HG02798 (cell line): ENCODE results near the gene LSM10.
A peak's percentile ranks its signal among the peaks of the same experiment; 100 is the strongest.

ENCODE experiments used
- ATAC-seq: cut with Tn5 transposase; IDR thresholded peaks from one replicate; pipeline ENCODE4 v1.9.1; 2021; ENCODE audit warnings: mild to moderate bottlenecking; ENCODE audit not compliant: unreplicated experiment, poor library complexity

Gene LSM10

DNA sequence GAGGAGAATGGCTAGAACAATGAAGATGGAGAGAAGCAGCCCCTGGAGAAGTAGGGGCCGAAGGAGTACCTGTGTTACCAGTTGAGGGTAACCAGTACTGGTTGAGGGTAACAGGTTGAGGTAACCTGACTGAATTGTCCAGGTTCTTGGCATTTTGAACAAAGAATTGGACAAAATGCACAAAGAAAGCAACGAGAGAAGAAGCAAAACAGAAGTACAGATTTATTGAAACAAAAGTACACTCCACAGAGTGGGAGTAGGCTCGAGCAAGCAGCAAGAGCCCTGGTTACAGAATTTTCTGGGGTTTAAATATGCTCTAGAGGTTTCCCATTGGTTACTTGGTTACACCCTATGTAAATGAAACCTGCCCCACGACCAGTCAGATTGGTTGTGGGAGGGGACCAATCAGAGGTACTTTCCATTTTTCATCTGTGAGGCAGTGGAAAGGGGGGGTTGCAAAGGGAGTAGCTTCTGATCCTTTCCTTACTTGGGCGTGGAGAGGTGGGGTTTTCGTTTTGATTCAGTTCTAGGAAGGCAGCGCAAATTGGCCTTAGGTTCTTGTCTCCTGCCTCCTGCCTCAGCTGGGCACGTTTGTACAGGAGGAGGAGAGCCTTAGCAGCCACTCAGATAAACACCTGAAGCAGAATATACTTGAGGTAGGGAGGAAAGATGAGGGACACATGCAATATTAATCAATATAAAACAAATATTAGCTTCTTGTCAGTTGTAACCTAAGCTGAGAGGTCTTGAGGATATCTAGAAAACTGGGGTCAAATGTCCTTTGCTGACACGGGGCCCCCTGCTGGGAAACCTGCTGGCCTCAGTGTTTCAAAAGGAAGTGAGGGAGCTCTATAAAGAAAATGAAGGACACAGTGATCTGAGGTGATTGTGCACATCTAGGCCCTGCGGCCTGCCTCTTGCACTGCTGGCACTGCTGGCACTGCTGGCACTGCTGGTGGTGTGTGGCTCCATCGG, 14.3 kb upstream of the LSM10 start:
- no peak for ATAC-seq

DNA sequence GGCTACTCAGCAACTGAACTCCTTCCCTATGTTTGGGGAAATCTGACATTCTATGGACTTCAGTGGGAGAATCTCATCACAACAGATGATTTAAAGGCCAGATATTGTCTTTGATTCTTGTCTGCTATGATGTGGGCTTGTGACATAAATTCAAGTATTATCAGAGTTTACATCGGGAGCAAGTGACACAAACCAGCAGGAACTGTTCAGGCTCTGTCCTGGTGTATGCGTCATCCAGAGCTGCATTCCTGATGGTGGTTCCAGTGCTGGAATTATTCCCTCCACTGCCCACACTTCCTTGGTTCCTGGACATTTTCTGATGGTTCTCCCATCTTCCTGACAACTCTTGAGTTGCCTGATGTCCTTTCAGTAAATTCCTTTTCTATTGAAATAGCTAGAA, 10.8 kb upstream of the LSM10 start:
- no peak for ATAC-seq

DNA sequence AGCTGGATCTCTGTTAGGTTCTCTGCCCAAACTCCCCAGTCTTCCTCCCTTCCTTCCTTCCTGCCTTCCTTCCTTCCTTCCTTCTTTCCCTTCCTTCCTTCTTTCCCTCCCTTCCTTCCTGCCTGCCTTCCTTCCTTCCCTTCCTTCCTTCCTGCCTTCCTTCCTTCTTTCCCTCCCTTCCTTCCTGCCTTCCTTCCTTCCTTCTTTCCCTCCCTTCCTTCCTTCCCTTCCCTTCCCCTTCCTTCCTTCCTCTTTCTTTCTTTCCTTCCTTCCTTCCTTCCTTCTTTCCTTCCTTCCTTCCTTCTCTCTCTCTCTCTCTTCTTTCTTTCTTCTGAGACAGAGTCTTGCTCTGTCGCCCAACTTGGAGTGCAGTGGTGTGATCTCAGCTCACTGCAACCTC, 8.7 kb upstream of the LSM10 start:
- no peak for ATAC-seq

DNA sequence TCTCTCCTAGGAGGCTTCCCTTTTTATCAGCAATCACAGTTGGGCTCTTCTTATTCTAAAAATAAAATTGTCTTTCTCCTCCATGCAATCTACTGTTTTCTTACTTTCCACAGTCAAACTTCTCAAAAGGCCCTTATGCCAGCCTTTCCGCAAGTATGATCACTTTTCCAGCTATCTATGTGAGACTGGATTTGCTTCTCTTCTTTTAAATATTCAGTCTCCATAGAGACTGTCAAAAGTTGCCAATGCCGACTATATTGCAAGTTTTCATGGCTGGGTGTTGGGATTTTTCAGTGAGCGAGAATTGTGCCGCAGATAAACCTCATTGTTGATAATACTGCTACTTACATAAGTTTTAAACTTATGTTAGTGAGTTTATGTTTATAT, 4.8 kb upstream of the LSM10 start:
- ATAC-seq: no peak

DNA sequence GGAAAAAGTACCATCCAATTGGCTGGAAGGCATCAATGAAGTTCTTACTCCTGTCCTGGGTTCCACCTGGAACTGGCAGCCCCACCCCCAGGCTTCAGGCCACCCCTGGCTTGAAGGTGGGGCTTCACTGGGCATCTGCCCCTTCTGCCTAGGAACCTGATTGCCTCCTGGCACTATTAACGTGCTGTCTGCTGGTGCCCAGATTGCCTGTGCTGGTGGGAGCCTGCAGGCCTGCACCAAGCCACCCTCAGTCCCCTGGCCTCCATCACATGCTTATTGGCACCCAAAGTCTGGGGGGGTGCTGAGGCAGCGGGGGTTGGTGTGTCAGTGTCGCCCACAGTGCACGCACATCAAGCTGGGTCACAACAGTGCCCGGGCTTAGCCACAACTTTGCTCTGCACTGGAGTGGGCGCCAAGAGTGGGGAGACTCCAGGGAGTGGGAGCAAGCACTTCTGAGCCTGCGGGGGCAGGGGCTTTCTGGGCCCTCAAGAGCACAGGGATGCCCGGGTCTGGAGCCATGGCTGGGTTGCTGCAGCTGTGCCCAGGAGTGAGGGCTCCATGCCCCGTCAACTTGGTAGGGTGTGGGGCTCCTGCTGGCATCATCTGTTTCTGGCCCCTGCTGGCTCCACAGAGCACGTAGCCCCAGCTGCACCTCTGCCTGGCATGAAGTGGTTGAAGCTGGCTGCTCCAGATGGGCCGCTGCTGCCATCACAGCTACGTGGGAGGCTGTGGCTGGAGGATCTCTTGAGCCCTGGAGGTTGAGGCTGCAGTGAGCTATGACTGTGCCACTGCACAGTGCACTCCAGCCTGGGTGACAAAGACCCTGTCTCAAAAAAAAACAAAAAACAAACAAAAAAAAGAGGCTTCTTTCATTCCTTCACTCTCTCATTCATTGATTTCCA, 4.1 kb upstream of the LSM10 start:
- peak; percentile 1 for ATAC-seq

DNA sequence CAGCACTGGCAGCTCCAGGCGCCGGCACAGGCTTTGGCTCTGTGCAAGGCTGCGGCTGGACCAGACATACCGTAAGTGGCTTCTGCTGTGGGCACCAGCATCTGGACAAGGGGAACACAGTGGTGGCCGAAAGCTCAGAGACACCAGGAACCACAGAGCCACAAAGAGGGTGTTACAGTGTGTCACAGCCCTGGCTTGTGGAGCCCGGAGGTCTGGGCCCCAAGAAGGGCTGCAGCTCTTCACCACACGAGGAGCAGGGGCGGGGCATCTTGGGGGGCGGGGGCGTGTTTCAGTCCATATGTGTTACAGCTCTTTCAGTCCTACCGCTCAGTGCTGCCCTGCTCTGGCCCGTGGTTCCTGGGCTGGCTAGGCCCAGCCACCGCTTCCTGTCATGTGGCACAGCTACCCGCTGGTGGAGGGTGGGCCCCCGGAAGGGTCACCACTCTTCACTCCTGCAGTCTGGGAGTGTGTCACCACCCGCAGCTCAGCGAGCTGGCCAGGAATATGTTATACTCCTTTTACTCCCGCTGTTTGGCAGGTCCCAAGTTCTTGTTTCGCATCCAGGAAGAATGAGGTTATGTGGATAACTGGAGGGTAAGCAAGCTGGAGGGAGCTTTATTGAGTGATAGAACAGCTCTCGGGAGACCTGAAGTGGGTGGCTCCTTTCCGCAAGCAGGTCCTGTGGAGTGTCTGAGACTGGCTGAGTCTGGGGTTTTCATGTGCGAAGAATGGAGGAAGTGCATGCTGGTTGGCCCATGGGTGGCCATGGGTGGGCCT, 3.3 kb upstream of the LSM10 start:
- peak; percentile 77 for ATAC-seq

DNA sequence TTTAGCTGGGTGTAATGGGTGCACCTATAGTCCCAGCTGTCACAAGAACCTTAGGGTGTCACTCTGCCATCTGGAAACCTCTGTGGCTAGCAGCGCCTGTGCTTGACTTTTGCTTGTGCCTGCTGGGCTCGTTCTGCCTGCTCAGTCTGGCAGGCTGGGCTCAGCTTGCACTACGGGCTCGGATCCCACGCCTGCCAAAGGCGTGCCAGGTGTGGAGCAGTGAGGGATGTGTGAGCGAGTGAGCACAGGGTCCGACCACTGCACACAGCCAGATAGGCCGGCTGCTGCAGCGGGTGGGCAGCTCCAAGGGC, 2.8 kb upstream of the LSM10 start:
- ATAC-seq: no peak

DNA sequence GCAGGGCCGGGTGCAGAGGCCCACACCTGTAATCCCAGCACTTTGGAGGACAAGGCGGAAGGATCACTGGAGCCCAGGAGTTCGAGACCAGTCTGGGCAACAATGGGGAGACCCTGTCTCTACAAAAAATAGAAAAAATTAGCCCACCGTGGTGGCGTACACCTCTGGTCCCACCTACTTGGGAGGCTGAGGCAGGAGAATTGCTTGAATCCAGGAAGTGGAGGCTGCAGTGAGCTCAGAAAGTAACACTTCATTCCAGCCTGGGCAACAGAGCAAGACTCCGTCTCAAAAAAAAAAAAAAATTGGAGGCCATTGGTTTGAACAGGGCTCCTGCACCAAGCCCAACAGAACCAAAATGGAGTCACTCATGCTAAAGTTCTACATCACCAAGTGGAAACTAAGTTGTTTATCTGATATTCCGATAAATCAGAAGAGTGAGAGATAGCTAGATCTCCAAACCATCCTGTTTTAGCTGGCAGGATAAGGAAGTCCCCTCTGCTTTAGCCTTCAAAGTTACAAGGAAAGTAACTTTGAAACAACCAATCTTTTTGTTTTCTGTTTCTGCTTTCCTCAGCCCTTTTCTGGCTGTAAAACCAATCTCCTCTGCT, 766 bp upstream of the LSM10 start:
- no peak for ATAC-seq

DNA sequence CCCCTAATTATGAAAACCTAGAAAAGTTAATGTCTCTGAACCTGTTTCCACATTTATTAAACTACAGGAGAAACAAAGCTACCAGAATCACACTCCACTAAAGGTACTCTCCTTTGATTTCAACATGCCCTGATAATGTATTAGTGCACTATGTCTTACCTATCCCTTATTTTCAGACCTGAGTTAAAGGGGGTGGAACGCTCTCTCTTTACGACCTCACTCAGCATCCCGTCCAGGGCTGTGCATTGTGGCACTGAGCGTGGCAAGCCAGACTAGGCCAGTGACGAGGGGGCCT, 678 bp downstream of the LSM10 start:
- ATAC-seq: peak; percentile 13

DNA sequence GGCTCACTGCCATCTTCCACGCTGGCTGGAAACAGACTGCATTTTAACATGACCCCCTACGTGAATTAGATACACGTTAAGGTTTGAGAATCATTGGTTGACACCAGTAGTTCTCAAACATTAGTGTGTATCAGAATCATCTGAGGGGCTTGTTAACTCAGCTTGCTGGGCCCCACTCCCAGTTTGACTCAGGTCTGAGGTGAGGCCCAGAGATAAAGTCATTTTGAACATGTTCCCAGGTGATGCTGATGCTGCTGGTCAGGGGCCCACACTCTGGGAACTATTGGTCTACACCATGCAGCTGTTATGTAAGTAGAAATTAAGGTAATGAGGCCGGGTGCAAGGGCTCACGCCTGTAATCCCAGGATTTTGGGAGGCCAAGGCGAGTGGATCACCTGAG, 1.3 kb downstream of the LSM10 start:
- ATAC-seq: no peak

DNA sequence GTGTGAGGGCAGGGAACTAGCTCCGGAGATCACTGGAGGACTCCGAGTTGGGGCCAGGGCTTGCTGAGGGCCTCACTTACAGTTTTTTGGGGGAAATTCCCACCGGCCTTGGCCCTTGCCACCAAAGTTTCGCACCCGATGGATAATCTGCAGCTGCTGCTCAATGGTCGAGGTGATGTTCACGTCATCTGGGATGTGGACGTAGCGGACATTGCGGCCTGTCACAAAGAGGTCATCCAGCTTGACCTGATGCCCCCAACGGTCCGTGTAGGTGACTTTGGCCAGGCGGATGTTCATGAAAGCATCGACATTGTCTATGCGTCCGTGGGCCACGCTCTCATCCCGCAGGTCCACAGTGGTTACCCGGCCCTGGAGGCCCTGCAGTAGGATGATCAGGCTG, 4.0 kb downstream of the LSM10 start:
- no peak for ATAC-seq

DNA sequence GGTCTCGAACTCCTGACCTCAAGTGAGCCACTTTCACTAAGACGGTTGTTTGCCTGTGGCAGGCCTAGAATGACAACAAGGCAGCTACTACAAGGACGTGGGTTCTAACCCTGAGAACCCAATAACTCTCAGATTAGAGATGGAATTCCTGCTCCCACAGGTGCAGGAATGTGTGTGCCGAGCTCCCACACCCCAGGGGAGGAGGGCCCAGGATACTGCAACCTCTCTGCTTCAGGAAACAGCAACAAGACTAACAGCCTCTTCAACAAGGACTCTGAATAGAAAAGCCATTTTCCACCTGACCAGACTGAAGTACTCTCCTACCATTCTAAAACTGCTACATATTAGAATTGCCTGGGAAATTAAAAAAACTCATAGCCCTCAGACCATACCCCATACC, 4.9 kb downstream of the LSM10 start:
- ATAC-seq: no peak

DNA sequence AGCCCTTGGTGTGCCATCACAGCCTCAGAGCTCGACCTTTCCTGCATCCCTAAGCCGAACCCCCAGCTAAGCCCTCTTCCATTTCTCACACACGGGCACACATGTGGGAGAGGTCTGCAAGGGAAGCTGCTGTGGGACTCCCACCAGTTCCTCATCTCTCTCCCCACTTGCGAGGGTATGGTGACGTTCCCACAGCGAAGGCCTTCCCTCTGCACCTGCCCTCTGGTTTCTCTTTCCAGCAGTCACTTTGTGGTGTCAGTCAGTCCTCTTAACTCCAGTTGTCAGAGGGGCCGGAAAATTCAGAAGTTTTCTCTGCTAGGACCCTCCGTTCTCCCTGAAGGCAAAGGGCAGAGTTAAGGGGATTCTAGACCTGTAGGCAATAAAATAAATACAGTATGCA, 6.4 kb downstream of the LSM10 start:
- no peak for ATAC-seq

DNA sequence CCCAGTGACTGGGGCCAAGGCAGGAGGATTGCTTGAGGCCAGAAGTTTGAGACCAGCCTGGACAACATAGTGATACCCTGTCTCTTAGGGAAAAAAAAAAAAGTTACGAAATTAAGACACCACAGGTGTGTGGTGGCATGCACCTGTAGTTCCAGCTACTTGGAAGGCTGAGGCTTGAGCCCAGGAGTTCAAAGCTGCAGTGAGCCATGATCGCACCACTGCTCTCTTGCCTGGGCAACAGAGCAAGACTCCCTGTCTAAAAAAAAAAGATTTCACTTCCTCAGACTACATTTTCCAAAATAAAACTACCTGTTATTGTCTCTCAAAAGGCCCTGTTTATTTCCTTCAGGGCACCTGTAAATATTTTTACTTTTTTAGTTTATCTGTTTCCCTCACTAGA, 7.3 kb downstream of the LSM10 start:
- no peak for ATAC-seq

DNA sequence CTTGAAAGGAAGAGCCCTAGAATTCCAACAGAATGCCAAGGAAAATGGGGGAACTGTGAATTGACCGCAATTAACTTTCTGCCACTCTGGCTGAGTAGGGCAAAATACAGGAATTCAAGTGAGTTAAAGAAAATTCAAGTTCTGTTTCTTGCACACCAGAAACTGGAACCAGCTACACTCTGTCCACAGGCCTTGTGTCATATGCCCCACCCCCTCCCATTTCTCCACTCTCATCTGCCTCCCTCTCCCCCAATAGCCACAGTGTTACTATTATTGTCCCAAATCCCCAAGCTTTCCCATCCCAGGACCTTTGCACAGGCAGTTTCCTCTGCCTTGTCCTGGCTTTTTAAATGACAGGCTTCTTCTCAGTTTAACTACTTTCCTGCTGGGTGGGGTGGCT, 7.7 kb downstream of the LSM10 start:
- no peak for ATAC-seq

DNA sequence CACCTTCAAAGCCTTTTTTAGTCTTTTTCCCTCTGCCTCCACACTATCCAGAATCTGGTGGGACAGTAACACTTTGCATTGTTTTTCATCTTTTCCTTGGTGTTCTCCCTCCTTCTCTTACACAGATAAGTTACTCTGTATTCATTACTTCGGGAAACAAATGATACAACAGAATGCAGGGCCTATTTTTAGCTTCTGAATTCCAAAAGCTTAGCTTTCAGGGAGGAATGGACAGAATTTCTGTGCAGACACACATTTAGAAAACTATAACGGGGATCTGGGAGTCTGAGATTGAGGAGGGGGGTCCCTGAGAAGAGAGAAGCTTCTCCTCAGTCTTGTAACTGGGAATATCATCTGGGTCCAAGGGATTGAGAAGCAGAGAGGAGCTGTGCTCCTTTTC, 8.4 kb downstream of the LSM10 start:
- no peak for ATAC-seq

DNA sequence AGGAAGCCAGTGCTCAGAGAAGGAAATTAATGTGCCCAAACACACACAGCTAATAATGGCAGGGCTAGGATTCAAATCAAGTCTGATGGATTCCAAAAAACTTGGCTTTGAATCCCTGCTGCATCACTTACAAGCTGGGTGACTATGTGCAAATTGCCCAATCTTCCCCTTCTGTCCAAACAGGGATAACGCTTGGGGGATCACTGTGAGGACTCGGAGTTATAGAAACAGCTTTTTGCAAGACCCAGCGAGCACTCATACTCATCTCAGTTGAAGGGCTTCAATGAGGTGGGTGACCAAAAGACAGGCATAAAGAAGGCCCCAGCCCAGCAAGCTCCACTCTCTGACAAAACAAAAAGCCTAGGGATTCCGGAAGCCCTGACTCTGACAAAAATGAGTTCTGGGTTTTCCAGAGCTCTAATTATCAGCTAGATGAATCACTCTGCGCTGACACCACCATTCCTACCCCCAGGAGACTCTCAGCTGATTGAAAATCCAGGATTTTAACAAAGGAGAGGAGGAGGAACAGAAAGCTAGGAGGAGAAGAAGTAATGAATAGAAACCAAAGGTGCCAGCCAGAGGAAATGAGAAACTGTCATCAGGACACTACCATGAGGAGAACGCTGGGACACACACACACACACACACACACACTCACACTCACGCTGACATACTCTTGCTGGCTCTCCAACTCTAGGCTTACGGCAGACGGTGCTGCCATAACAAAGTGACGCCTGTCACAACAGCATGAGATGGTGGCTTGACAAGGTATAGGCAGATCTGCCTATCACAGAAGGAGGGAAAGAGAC, 10.4 kb downstream of the LSM10 start:
- ATAC-seq: no peak

DNA sequence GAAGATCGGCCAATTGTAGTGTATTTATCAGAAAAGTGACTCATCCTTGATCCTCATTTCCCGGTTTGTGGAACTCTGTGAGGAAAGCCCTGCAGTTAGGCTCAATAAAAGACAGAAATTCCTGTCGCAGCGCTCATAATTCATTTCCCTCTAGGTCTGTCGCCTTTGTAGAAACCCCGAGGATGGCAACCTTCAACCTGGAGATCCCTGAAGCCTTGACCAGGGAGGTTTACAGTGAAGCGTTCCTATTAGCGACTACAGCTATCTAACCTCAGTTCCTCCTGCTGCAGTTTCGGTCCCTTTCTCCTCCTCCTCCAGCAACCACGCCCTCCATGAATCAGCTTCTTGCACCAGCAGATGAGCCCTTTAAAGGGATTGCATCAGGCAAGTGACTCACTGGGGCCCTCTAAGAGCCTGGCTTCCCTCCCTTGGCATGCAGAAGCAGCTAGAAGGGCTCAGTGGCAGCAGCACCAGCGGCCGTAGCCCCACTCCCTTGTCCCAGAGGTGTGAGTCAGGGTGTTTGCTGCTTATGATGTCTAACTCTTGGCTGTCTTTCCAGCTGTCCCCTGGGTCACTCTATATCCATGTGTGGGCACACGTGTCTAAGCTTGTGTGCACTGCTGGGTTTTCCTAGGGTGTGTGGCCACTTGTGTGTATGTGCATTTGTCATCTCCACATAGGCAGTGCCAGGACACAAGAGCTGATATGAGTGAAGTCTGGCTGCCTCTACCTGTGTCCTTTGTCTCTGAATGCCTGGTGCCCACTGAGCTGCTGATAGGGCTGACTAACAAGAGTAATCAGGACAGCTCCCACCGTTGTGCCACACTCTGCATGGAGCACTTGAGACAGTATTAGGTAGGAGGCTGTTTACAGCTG, 11.2 kb downstream of the LSM10 start:
- peak; percentile 46 for ATAC-seq
